IPS DF 6.9 (cell line): ENCODE data around the gene AHNAK2.
"Not testable (repeated sequence)": the region's sequence is repeated elsewhere in the genome, so short reads cannot be mapped to it uniquely, and the experiment has no call there.

Experiments
- DNase-seq: peaks from one replicate; pipeline ENCODE4 v3.0.0-alpha.2; 2013; ENCODE audit warnings: low read depth, low spot score
- H3K27ac ChIP-seq: one replicate; pipeline ENCODE4 v1.5.1; 2013; ENCODE audit warnings: low read length, control low read depth
- H3K27me3 ChIP-seq: 2 replicates; pipeline ENCODE4 v1.6.1; 2013; ENCODE audit warnings: mild to moderate bottlenecking, low read length; ENCODE audit not compliant: control insufficient read depth, insufficient read depth
- H3K36me3 ChIP-seq: 2 replicates; pipeline ENCODE4 v1.6.1; 2013; ENCODE audit warnings: low read length; ENCODE audit not compliant: control insufficient read depth, insufficient read depth
- H3K4me1 ChIP-seq: 2 replicates; pipeline ENCODE4 v1.6.1; 2013; ENCODE audit warnings: low read length; ENCODE audit not compliant: control insufficient read depth, insufficient read depth
- H3K4me3 ChIP-seq: 2 replicates; pipeline ENCODE4 v1.5.1; 2013; ENCODE audit warnings: mild to moderate bottlenecking, low read length
- H3K9me3 ChIP-seq: 2 replicates; pipeline ENCODE4 v1.6.1; 2013; ENCODE audit warnings: low read length, inconsistent platforms; ENCODE audit not compliant: control insufficient read depth, insufficient read depth
- WGBS: extraction: QIAGEN DNeasy Blood & Tissue Kit; methylation state at CpG from one replicate; pipeline ENCODE4 v1.1.7; 2013; ENCODE audit warnings: mixed read lengths, missing lambda C conversion rate; ENCODE audit not compliant: insufficient read length, insufficient coverage; 5-methylcytosine and 5-hydroxymethylcytosine counted together

AHNAK2 gene

DNA sequence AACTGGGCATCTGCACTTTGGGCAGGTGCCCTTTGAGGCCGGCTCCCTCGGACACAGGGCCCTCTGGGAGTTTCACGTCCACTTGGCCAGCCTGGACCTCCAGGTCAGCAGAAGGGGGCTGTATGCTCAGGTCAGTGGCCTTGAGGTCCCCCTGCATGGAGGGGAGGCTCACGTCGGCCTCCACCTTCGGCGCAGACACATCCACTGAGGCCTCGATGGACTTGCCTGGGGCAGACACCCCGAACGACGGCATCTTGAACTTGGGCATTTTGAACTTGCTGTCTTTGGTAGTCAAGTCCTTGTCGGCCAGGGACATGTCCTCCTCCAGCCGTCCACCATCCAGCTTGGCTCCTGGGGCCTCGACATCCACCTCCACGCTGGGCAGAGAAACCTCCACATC is 27.5 kb downstream of the AHNAK2 start:
- not testable (repeated sequence) for H3K27me3 ChIP-seq, H3K9me3 ChIP-seq, H3K4me3 ChIP-seq, DNase-seq, H3K4me1 ChIP-seq, H3K36me3 ChIP-seq, H3K27ac ChIP-seq
- WGBS, result no CpG with 5 or more reads among the region's 15 CpGs

DNA sequence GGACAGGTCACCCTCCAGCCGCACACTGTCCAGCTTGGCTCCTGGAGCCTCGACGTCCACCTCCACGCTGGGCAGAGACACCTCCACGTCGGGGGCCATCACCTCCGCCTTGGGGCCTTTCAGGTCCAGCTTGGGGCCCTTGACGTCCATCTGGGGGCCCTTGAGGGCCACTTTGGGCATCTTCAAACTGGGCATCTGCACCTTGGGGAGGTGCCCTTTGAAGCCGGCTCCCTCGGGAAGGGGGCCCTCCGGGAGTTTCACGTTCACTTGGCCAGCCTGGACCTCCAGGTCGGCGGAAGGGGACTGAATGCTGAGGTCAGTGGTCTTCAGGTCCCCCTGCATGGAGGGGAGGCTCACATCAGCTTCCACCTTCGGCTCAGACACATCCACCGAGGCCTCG is 28.2 kb downstream of the AHNAK2 start:
- no peak for DNase-seq
- H3K4me1 ChIP-seq, result no peaks in the 10 kb centered on the region
- WGBS, result no CpG with 5 or more reads among the region's 17 CpGs
- no peak overlapping the region for H3K4me3 ChIP-seq
- no peaks in the 10 kb centered on the region for H3K27me3 ChIP-seq
- H3K27ac ChIP-seq, result no peak overlapping the region
- H3K9me3 ChIP-seq, result peaks cover 1% of the 10 kb centered on the region; the same call in 1 of the 2 replicates
- H3K36me3 ChIP-seq, result no peaks in the 10 kb centered on the region

DNA sequence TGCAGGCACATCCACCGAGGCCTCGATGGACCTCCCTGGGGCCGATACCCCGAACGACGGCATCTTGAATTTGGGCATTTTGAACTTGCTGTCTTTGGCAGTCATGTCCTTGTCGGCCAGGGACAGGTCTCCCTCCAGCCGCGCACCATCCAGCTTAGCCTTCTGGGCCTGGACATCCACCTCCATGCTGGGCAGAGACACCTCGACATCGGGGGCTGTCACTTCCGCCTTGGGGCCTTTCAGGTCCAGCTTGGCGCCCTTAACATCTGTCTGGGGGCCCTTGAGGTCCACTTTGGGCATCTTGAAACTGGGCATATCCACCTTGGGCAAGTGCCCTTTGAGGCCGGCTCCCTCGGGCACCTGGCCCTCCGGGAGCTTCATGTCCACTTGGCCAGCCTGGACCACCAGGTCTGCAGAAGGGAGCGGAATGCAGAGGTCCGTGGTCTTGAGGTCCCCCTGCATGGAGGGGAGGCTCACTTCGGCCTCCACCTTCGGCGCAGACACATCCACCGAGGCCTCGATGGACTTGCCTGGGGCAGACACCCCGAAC is 28.7 kb downstream of the AHNAK2 start:
- H3K27ac ChIP-seq, H3K36me3 ChIP-seq, H3K4me1 ChIP-seq, H3K27me3 ChIP-seq, DNase-seq, H3K4me3 ChIP-seq, H3K9me3 ChIP-seq: not testable (repeated sequence)
- WGBS, result no CpG with 5 or more reads among the region's 24 CpGs

DNA sequence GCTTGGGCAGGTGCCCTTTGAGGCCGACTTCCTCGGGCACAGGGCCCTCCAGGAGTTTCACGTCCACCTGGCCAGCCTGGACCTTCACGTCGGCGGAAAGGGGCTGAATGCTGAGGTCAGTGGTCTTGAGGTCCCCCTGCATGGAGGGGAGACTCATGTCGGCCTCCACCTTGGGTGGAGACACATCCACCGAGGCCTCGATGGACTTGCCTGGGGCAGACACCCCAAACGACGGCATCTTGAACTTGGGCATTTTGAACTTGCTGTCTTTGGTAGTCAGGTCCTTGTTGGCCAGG is 29.5 kb downstream of the AHNAK2 start:
- DNase-seq, result no peak
- Histone ChIP-seq H3K9me3 (peaks cover 1% of the 10 kb centered on the region; the same call in 1 of the 2 replicates), H3K27ac (no peak overlapping the region), H3K4me3 (no peak overlapping the region), H3K27me3 (no peaks in the 10 kb centered on the region), H3K36me3 (no peaks in the 10 kb centered on the region), H3K4me1 (no peaks in the 10 kb centered on the region)
- no CpG with 5 or more reads among the region's 11 CpGs for WGBS

DNA sequence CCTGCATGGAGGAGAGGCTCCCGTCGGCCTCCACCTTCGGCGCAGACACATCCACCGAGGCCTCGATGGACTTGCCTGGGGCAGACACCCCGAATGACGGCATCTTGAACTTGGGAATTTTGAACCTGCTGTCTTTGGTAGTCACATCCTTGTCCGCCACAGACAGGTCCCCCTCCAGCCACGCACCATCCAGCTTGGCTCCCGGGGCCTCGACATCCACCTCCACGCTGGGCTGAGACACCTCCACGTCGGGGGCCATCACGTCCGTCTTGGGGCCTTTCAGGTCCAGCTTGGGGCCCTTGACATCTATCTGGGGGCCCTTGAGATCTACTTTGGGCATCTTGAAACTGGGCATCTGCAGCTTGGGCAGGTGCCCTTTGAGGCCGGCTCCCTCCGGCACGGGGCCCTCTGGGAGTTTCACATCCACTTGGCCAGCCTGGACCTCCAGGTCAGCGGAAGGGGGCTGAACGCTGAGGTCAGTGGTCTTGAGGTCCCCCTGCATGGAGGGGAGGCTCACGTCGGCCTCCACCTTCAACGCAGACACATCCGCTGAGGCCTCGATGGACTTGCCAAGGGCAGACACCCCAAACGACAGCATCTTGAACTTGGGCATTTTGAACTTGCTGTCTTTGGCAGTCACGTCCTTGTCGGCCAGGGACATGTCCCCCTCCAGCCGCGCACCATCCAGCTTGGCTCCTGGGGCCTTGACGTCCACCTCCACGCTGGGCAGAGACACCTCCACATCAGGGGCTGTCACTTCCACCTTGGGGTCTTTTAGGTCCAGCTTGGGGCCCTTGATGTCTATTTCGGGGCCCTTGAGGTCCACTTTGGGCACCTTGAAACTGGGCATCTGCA is 30.1 kb downstream of the AHNAK2 start:
- H3K27ac ChIP-seq, H3K4me1 ChIP-seq, H3K9me3 ChIP-seq, H3K27me3 ChIP-seq, H3K4me3 ChIP-seq, DNase-seq, H3K36me3 ChIP-seq: not testable (repeated sequence)
- WGBS, result no CpG with 5 or more reads among the region's 35 CpGs

DNA sequence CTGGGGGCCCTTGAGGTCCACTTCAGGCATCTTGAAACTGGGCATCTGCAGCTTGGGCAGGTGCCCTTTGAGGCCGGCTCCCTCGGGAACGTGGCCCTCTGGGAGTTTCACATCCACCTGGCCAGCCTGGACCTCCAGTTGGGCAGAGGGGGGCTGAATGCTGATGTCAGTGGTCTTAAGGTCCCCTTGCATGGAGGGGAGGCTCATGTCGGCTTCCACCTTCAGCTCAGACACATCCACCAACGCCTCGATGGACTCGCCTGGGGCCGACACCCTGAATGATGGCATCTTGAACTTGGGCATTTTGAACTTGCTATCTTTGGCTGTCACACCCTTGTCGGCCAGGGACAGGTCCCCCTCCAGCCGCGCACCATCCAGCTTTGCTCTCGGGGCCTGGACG is 31.0 kb downstream of the AHNAK2 start:
- no CpG with 5 or more reads among the region's 13 CpGs for WGBS
- DNase-seq, H3K9me3 ChIP-seq, H3K4me3 ChIP-seq, H3K4me1 ChIP-seq, H3K27ac ChIP-seq, H3K36me3 ChIP-seq, H3K27me3 ChIP-seq: not testable (repeated sequence)

DNA sequence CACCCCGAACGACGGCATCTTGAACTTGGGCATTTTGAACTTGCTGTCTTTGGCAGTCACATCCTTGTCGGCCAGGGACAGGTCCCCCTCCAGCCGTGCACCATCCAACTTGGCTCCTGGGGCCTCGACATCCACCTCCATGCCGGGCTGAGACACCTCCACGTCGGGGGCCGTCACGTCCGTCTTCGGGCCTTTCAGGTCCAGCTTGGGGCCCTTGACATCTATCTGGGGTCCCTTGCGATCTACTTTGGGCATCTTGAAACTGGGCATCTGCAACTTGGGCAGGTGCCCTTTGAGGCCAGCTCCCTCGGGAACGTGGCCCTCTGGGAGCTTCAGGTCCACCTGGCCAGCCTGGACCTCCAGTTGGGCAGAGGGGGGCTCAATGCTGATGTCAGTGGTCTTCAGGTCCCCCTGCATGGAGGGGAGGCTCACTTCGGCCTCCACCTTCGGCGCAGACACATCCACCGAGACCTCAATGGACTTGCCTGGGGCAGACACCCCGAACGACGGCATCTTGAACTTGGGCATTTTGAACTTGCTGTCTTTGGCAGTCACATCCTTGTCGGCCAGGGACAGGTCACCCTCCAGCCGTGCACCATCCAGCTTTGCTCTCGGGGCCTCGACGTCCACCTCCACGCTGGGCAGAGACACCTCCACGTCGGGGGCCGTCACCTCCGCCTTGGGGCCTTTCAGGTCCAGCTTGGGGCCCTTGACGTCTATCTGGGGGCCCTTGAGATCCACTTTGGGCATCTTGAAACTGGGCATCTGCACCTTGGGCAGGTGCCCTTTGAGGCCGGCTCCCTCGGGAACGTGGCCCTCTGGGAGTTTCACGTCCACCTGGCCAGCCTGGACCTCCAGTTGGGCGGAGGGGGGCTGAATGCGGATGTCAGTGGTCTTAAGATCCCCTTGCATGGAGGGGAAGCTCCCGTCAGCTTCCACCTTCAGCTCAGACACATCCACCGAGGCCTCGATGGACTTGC is 31.9 kb downstream of the AHNAK2 start:
- WGBS, result no CpG with 5 or more reads among the region's 43 CpGs

DNA sequence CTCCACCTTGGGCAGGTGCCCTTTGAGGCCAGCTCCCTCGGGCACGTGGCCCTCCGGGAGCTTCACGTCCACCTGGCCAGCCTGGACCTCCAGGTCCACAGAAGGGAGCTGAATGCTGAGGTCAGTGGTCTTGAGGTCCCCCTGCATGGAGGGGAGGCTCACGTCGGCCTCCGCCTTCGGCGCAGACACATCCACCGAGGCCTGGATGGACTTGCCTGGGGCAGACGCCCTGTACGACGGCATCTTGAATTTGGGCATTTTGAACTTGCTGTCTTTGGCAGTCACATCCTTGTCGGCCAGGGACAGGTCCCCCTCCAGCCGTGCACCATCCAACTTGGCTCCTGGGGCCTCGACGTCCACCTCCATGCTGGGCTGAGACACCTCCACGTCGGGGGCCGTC is 32.9 kb downstream of the AHNAK2 start:
- H3K27ac ChIP-seq, H3K4me1 ChIP-seq, H3K27me3 ChIP-seq, H3K9me3 ChIP-seq, H3K4me3 ChIP-seq, H3K36me3 ChIP-seq, DNase-seq: not testable (repeated sequence)
- WGBS, result no CpG with 5 or more reads among the region's 20 CpGs

More for the DNA sequence above, 31.9 kb downstream of the AHNAK2 start:
- not testable (repeated sequence) for H3K36me3 ChIP-seq, H3K27me3 ChIP-seq, H3K9me3 ChIP-seq, DNase-seq, H3K4me1 ChIP-seq, H3K4me3 ChIP-seq, H3K27ac ChIP-seq

DNA sequence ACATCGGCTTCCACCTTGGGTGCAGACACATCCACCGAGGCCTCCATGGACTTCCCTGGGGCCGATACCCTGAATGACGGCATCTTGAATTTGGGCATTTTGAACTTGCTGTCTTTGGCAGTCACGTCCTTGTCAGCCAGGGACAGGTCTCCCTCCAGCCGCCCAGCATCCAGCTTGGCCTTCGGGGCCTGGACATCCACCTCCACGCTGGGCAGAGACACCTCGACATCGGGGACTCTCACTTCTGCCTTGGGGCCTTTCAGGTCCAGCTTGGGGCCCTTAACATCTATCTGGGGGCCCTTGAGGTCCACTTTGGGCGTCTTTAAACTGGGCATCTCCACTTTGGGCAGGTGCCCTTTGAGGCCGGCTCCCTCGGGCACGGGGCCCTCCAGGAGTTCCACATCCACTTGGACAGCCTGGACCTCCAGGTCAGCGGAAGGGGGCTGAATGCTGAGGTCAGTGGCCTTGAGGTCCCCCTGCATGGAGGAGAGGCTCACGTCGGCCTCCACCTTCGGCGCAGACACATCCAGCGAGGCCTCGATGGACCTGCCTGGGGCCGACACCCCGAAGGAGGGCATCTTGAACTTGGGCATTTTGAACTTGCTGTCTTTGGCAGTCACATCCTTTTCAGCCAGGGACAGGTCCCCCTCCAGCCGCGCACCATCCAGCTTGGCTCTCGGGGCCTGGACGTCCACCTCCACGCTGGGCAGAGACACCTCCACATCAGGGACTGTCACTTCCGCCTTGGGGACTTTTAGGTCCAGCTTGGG is 33.6 kb downstream of the AHNAK2 start:
- not testable (repeated sequence) for H3K4me1 ChIP-seq, DNase-seq, H3K9me3 ChIP-seq, H3K27ac ChIP-seq, H3K36me3 ChIP-seq, H3K27me3 ChIP-seq, H3K4me3 ChIP-seq
- WGBS, result no CpG with 5 or more reads among the region's 29 CpGs

DNA sequence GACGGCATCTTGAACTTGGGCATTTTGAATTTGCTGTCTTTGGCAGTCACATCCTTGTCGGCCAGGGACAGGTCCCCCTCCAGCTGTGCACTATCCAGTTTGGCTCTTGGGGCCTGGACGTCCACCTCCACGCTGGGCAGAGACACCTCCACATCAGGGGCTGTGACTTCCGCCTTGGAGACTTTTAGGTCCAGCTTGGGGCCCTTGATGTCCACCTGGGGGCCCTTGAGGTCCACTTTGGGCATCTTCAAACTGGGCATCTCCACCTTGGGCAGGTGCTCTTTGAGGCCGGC is 34.2 kb downstream of the AHNAK2 start:
- H3K27ac ChIP-seq, H3K27me3 ChIP-seq, H3K9me3 ChIP-seq, H3K36me3 ChIP-seq, H3K4me1 ChIP-seq, H3K4me3 ChIP-seq, DNase-seq: not testable (repeated sequence)
- no CpG with 5 or more reads among the region's 6 CpGs for WGBS
